Chondrocyte (in vitro differentiated cells): ENCODE results near the gene SNRPA. TPM values are rescaled to one million over a fixed set of nuclear protein-coding genes. Genes with fewer than 3 reads are reported as not detected.

Experiments used
- DNase-seq: peaks from one replicate; pipeline ENCODE4 v3.0.0; 2021; ENCODE audit warnings: mixed read lengths, low spot score
- H3K27ac Mint-ChIP-seq: one replicate; pipeline ENCODE4 v1.8.0; 2021; ENCODE audit warnings: mild to moderate bottlenecking, moderate library complexity, mixed read lengths; ENCODE audit not compliant: unreplicated experiment
- H3K27me3 Mint-ChIP-seq: 2 replicates; pipeline ENCODE4 v1.8.0; 2021; ENCODE audit warnings: low read depth, mixed read lengths
- H3K36me3 Mint-ChIP-seq: 2 replicates; pipeline ENCODE4 v1.8.0; 2021; ENCODE audit warnings: low read depth, mixed read lengths
- H3K4me1 Mint-ChIP-seq: 2 replicates; pipeline ENCODE4 v1.8.0; 2021; ENCODE audit warnings: low read depth, mild to moderate bottlenecking, mixed read lengths
- H3K4me3 Mint-ChIP-seq: one replicate; pipeline ENCODE4 v1.8.0; 2021; ENCODE audit warnings: mild to moderate bottlenecking, moderate library complexity, mixed read lengths; ENCODE audit not compliant: unreplicated experiment
- H3K9me3 Mint-ChIP-seq: 2 replicates; pipeline ENCODE4 v1.8.0; 2021; ENCODE audit warnings: low read depth, mixed read lengths
- total RNA-seq: library from RNA; stranded (reverse); gene quantifications from 3 replicates; pipeline ENCODE4 v1.2.1, GENCODE V29; 2021
- TF ChIP-seq, protein P1 (sequence below): fragments of 200-600 bp; sonication (generic); IDR thresholded peaks from 2 replicates; pipeline ENCODE4 v1.5.0; 2021; ENCODE audit warnings: antibody characterized with exemption, mild to moderate bottlenecking, moderate library complexity

Gene SNRPA
- total RNA-seq, 1 donor from 2014 or later: 34.9 TPM

DNA sequence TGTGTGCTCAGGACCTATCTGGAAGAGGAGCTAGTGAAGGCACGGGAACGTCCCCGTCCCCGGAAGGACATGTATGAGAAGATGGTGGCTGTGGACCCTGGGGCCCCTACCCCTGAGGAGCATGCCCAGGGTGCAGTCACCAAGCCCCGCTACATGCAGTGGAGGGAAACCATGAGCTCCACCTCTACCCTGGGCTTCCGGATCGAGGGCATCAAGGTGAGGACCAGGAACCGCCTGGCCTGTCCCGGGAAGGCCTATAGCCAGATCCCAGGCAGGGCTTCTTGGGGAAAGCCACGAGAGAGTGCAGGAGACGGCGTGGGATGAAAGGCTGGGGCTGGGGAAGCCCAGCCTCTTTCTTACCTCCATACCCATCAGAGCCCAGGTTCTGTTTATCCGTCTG, 17.9 kb upstream of the SNRPA start:
- H3K36me3 Mint-ChIP-seq: peaks cover 43% of the 10 kb centered on the region
- no peak overlapping the region for H3K27ac Mint-ChIP-seq
- H3K9me3 Mint-ChIP-seq: no peaks in the 10 kb centered on the region
- no peak overlapping the region for H3K4me3 Mint-ChIP-seq
- TF ChIP-seq, protein P1, sequence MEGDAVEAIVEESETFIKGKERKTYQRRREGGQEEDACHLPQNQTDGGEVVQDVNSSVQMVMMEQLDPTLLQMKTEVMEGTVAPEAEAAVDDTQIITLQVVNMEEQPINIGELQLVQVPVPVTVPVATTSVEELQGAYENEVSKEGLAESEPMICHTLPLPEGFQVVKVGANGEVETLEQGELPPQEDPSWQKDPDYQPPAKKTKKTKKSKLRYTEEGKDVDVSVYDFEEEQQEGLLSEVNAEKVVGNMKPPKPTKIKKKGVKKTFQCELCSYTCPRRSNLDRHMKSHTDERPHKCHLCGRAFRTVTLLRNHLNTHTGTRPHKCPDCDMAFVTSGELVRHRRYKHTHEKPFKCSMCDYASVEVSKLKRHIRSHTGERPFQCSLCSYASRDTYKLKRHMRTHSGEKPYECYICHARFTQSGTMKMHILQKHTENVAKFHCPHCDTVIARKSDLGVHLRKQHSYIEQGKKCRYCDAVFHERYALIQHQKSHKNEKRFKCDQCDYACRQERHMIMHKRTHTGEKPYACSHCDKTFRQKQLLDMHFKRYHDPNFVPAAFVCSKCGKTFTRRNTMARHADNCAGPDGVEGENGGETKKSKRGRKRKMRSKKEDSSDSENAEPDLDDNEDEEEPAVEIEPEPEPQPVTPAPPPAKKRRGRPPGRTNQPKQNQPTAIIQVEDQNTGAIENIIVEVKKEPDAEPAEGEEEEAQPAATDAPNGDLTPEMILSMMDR: no peak
- DNase-seq: no peak
- H3K27me3 Mint-ChIP-seq: no peaks in the 10 kb centered on the region
- H3K4me1 Mint-ChIP-seq: no peaks in the 10 kb centered on the region

DNA sequence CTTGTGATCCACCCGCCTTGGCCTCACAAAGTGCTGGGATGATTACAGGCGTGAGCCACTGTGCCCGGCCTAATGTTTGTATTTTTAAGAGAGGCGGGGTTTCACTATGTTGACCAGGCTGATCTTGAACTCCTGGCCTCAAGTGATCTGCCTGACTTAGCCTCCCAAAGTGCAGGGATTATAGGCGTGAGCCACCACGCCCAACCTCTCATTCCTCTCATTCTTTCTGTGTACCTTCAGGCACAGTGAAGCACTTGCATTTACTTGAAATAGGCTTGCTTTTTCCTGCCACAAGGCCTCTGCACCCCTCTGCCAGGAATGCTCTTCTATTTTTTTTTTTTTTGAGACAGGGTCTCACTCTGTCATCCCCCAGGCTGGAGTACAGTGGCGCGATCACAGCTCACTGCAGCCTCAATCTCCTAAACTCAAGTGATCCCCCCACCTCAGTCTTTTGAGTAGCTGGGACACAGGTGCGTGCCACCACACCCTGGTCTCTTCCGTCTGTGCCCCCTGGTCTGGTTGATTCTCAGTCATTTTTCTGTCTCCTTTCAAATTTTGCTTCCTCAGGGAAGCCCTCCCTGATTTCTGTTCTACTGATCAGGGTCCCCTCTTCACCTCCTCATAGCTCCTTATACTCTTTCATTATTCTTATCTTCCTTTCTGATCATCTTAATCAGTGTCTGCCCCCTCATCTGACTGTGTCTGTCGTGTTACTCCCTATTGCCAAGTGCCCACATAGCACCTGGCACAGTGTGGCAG, 15.8 kb upstream of the SNRPA start:
- no peak overlapping the region for H3K4me3 Mint-ChIP-seq
- TF ChIP-seq, protein P1: no peak
- H3K27ac Mint-ChIP-seq: no peak overlapping the region
- H3K27me3 Mint-ChIP-seq: no peaks in the 10 kb centered on the region
- DNase-seq: no peak
- H3K9me3 Mint-ChIP-seq: no peaks in the 10 kb centered on the region
- no peaks in the 10 kb centered on the region for H3K4me1 Mint-ChIP-seq
- peaks cover 45% of the 10 kb centered on the region for H3K36me3 Mint-ChIP-seq

- H3K36me3 Mint-ChIP-seq: peaks cover 35% of the 10 kb centered on the region
- DNase-seq: no peak
- no peak overlapping the region for H3K4me3 Mint-ChIP-seq
- H3K4me1 Mint-ChIP-seq: no peaks in the 10 kb centered on the region
- no peaks in the 10 kb centered on the region for H3K27me3 Mint-ChIP-seq
- no peaks in the 10 kb centered on the region for H3K9me3 Mint-ChIP-seq
- H3K27ac Mint-ChIP-seq: no peak overlapping the region
- TF ChIP-seq, protein P1: no peak
Observed at GRCh38 chr19:40736661-40737060, 14.3 kb upstream of the SNRPA start.

GRCh38 chr19:40737102-40737644, 13.8 kb upstream of the SNRPA start:
- H3K9me3 Mint-ChIP-seq: no peaks in the 10 kb centered on the region
- peaks cover 35% of the 10 kb centered on the region for H3K36me3 Mint-ChIP-seq
- no peaks in the 10 kb centered on the region for H3K4me1 Mint-ChIP-seq

GRCh38 chr19:40739030-40739839, 11.8 kb upstream of the SNRPA start:
- Mint-ChIP-seq H3K36me3 (peaks cover 20% of the 10 kb centered on the region), H3K9me3 (no peaks in the 10 kb centered on the region), H3K4me1 (no peaks in the 10 kb centered on the region), H3K27me3 (no peaks in the 10 kb centered on the region), H3K27ac (no peak overlapping the region), H3K4me3 (no peak overlapping the region)
- DNase-seq: no peak
- TF ChIP-seq, protein P1: no peak

More at GRCh38 chr19:40737102-40737644, 13.8 kb upstream of the SNRPA start:
- DNase-seq: no peak
- TF ChIP-seq, protein P1: no peak
- H3K4me3 Mint-ChIP-seq: no peak overlapping the region
- H3K27ac Mint-ChIP-seq: no peak overlapping the region
- no peaks in the 10 kb centered on the region for H3K27me3 Mint-ChIP-seq
